COLO668 (cell line): ENCODE results near the gene NR2F2.
A peak's percentile ranks its signal among the peaks of the same experiment; 100 is the strongest.

Experiments used
- DNase-seq: peaks from one replicate; lab custom pipeline; 2025; ENCODE audit not compliant: unreplicated experiment; lab: John Stamatoyannopoulos, UW

Gene NR2F2

DNA sequence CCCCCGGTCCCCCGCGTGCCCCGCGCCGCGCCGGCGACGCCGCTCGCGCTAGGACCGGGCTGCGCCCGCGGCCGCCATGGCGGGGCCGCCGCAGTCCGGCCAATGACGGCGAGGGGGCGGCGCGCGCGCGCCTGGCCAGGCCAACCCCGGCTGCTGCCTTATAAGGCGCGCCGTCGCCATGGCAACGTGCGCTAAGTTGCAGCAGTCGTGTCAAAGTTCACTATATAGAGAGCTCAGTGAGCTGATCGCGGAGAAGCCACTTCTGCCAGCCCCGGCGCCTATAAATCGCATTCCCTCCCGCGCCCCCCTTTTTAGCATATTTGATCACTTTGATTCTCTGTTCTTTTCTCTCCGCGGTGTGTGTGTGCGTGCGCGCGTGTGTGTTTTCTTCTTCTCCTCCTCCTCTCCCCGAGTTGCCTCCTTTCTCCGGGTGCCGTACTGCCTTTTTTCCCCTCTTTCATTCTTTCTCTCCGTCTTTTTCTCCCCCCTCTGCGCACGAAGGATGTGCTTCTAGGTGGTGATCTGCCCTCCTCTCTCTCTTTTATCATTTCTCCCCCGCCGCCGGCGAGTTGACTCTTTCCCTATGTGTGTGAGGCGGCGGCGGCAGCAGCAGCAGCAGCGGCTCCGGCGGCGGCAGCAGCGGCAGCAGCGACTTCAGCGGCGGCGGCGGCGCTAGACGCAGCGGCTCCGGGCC is at the start of gene NR2F2:
Gene NR2F2 (plus strand): TSS at position 251 of the 694 bp plus-strand sequence. CDS start 1,406 bp downstream, outside the sequence.
- DNase-seq = peak; percentile 99

DNA sequence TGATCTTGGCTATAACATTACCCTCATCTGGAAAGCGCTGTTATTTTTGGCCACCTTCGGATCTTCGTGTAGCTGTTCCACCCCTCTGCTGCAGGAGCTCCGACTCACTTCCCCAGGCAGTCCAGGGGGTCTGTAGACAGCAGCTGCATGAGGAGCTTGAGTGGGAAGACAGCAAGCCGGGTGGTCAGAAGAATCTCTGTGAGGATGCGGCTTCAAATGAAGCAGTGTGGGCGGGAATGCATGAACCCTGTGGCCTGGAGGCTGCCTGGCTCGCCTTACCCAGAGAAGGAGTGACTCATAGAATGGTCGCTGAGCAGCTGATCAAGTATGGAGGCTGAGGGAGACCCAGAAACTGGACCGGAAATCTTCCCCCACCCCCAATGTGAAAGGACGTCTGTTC is 45.2 kb upstream of the NR2F2 start:
- no peak for DNase-seq

DNA sequence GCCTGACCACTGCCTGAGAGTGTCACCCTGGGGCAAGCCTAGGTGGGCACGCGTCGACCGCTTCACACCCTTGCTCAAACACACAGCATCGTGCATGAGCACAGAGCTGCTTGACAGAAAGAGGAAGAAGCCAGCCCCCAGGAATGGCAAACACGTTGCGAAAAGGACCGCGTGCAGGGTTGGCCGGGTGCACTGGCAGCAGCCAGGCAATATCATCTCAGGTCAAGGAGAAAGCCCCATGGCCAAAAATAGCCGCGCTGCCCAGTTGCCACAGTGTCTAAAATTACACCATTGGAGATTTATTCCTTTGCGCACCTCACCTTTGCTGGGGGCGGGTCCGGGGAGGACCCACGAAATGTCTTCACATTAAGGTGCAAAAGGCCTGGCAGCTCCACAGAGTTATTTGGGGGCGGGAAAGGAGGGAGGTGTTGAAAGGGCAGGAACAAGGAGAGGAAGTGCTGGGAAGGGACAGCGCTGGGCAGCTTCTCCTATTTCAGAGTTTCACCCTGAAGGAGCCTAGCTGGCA is 44.7 kb upstream of the NR2F2 start:
- DNase-seq = no peak

DNA sequence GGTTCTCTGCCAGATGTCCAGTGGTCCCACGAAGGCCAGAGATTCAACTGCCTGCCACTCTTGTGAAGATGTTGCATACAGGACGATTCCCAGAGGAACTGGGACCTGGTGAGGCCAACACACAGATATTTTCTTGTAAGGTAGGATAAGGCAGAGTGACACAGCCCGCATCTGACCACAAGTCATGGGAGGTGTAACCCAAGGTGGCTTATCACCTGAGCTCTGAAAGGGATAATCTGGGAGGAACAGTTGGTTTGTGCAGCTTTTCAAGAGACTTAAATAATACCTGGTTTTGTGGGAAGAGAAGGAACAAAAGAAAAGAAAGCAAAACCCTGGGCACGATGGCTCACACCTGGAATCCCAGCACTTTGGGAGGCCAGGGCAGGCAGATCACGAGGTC is 39.8 kb upstream of the NR2F2 start:
- no peak for DNase-seq

DNA sequence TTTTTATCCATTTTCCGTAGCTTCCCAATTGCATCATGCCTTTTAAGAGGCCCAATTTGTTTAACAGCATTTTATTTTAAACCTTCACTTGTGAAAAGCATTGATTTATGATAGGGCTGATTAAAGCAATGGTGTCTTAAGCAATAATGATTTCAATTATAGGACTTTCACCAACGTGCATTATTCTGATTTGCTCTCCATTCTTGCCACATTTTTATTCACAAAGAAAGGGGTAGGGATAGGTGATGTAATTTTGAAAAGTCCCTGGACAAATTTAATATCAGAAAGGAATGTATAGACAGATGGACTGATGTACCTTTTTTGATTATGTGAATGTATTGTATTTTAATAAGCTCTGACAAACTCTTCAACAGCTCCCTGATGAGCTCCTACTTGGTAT is 37.9 kb upstream of the NR2F2 start:
- no peak for DNase-seq

DNA sequence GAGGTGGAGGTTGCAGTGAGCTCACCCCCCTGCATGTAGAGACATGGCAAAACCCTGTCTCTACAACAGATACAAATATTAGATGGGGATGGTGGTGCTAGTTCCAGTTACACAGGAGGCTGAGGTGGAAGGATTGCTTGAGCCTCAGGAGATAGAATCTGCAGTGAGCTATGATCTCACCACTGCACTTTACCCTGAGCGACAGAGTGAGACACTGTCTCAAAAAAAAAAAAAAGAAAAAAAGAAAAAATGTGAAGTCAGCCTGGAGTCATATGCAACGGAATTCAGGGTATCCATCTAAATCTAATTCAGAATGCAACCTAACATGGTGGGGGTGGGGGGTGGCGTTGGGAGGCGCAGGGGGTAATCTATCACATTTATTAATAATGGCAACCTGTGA is 37.1 kb upstream of the NR2F2 start:
- DNase-seq = no peak

DNA sequence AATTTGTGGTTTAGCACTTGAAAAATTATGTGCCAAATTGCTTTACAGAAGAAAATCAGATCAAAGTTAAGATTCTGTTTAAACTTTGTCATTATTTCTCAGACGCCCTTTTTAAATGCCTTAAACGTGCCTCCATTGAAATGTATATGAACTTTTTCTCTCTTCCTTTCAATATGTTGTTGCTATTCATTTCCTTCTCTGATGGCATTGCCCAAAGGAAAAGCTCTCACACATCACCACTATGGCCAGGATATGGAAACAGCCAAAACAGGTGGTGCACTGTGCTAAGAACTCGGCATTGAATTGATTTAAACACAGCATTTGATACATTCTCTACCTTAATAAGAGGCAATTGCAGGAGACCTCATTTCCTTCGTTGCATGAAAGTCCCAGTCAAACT is 35.7 kb upstream of the NR2F2 start:
- no peak for DNase-seq

DNA sequence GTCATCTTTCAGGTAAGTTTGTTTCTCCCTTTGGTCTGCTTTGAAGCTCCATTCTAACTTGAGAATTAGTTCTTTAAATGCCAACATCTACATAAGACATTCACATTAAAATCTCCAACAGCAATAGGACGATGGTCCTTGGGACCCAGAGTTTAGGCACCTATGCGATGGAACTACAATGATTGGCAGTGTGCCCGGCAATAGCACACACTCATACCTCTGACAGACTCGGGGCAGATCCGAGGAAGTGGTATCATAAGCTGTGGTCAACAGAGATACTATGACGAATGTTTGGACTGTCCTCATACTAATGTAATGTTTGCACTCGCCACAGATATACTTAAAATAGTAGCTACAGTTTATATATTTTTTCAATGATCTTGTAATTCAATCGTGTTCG is 34.2 kb upstream of the NR2F2 start:
- DNase-seq = no peak

DNA sequence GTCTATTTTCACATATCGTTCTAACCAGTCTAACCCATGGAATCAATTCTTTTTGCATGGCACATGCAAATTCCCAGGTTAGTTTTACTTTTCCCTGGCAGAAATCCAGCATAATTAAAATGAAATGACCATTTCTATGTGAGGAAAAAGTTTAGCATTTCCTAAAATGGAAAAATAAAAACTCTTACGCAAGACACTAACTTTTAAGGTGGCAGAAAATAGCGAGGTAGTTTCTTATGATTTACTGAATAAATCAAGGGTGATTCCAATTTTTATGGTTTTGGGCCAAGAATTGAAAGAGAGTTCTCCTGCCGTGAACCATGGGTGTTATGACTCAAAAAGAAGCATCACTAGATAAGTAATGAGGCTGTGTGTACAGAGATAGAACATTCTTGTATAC is 32.7 kb upstream of the NR2F2 start:
- no peak for DNase-seq

DNA sequence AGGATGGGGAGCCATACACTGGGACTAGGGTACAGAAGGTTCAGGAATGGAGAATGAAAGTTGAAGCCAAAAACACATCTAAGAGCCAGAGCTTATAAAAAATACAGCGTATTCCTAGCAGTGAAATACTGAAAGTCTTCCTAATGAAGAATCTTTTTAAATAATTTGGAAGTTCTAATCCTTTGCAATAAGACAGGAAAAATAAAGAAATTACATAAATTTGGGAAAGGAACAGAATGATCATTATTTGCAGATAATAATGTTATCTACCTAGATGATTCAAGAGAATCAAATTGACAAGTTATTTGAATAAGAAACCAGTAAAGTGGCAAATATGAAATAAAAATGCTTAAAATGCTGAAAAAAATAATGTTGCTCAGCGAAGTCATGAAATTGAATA is 32.3 kb upstream of the NR2F2 start:
- DNase-seq = no peak

DNA sequence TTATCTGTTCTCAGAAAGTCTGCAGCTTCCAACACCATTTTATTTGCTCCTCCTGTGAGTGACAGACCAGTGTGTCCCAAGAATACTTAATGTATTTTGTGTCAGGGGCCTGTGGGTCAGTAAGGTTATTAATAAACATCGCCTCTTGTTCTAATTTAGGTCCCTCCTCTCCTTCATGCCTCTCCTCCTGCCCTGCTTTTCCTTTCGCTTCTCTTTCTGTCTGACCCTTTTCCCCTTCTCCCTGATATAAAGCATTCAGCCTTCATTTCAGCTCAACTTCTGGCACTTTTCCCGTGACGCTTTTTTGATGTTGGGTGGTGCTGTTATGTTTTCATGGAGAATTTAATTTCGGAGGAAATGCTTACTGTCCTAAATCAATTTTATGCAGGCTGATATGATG is 29.7 kb upstream of the NR2F2 start:
- DNase-seq = no peak

DNA sequence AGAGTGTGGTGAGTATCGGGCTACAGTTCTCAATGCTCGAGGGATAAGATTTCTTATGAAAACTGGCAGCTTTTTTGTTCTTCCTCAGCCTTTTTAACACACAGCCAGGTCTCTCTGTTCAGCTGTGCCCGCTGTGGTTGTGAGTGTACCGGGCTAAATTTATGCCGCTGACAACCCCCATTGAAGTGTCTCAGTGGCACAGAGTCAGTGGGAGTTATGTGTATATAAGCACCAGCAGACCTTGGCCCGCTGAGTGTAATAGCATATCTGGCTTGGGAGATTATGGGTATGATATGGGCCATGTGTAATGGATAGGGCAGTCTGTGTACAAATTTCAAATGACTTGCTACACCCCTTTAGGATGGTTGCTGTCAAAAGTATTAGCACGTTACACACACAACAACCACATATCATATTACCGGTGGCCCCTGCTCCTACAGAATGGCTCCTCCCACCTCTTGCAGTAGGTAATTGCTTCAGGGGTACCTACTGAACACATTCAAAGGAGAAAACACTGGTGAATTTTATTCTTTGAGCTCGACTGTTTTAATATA is 26.9 kb upstream of the NR2F2 start:
- DNase-seq = no peak

DNA sequence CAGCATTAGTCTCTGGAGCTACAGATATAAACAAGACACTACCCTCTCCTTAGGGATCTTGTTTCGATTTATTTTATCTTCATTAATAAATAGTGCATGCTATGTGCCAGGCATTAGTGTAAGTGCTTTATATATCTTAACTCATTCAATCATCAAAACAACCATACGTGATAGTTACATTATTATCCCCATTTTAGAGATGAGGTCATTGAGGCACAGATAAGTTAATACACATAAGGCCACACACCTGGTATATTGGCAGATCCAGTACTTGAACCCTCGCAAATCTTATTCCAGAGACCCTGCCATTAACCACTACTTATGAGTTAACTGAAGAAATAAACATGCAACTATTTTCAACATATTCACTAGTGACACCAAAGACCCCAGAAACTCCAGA is 25.7 kb upstream of the NR2F2 start:
- no peak for DNase-seq

DNA sequence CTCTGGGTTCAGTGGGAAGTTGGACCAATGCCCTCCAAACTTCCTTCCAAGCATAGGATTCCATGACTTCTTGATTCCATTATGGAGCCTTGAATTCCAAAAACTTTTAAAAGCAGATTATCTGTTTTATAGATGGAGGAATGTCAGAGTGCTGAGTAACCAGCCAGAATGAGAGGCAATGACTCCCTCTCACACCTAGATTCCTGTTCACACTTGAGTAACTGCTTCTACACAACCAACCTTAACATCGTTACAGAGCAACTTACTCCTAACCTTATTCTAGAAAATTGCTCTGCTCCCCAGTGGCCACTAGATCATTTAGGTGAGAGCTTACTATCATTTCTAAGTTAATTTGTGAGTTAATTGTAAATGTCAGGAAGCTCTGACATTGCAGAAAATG is 24.2 kb upstream of the NR2F2 start:
- no peak for DNase-seq

DNA sequence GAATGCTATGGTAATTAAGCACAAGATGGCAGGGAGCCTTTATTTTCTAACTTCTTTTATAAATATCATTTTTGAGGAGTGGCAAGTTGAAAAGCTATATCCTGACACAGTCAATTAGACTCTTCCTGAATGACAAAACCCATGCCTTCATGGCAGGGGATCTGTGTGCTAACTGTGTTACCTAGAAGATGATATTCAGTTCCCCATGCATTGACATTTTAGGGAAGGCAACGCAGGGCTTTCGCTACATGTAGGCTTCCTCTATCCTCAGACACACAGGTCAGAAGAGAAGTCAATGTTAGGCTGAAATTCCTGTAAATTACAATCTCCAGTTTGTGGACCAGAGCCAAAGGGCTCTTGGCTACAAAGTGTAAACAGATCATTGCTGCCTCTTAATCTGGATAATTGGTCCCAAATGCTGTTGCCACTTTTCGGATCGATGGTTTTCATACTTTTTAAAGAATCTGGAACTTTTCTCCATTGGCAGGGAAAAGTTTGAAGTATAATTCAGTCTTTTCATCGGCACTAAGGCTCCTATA is 22.6 kb upstream of the NR2F2 start:
- no peak for DNase-seq

DNA sequence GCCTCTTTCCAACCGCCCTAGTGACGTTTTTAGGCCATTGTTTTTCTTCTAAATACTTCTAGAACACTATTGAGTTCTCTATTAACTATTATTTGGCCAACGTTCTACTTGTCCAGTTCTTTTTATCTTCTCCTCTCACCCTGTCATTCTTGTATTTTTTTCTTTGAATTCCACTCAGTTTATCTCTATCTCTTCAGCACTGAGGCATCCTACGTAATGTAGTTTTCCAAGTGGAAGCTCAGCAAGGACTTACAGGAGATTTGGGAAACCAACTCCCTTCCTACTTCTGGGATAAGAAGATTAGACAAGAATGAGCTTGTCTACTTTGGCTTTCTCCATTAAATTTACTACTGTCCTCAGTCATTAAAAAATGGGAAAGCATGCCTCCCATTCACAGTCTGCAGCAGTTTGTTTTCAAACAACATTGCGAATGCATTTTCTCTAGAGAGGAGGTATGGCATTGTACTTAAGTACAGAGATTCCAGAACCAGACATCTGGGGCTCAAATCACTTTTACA is 21.3 kb upstream of the NR2F2 start:
- DNase-seq = no peak

DNA sequence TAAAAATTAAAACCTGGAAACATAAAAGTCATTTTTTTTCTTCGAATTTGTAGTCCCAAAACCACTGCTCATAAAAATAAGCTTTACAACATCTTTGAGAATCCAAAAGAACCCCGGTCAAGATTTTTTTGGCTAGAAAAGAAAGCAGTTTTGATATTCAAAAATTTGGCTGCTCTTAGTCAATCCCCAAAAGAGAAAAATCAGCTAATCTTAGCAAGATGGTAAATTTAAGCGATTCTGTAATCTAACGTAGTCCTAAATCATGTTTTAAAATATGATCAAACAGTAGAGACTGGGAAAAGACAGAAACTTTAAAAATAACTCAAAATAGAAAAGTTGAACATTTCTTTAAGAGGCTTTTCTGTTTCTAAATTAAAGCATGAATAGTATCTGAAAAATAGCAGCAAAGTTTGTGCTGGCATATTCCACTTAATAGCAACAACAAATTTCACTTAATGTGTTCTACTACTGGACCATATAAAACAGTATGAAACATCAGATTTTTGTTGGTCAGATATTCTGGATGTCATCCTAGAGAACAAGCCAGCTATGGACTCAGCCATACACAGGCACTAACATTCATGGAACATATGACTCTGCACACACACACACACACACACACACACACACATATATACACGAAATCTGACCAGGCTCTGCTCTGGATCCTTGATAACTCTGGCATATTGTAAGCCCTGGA is 19.1 kb upstream of the NR2F2 start:
- DNase-seq = no peak

DNA sequence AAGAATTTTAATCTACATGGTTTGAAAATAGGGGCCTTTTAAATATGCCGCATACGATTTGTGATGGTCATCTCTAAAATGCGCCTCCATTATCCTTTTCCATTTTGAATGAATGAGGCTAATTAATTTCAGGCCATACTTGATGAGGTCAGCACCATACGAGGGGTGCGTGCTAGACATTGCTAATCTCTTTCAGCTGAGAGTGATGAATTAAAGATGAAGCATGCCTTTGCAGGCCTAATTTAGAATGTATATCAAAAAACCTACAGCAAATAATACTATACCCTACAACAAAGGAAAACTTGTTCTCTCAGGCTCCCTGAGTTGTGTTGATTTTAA is 18.6 kb upstream of the NR2F2 start:
- no peak for DNase-seq

DNA sequence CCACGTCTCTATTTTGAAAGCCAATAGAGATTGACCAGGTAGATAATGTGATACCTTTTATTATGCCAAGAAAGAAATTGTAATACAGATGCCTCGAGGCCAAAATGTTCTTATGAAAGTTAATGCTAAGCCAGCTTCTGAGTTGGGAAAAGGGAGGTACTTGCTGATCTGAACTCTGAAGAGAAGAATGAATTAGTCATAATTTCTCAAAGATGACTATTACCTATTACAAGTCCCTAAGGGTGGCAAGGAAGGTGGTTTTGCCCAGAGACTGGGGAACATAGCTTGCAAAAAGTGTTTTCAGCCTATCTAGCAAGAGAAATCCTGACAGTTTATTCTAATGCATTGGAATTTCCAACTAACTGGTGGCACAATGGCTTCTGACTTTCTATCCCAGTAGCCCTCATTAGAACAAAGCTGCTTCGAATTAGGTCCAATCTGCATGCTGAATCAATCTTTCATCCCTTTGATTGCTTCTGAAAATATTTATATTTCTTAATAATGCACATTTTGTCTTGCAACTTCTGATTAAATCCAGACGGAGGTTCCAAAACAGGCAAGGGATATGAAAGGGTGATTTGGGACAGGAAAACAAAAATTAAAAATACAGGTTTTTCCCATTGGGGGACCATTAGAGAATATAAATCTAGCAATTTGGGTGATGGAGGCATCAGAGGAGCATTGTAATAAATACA is 17.7 kb upstream of the NR2F2 start:
- no peak for DNase-seq

DNA sequence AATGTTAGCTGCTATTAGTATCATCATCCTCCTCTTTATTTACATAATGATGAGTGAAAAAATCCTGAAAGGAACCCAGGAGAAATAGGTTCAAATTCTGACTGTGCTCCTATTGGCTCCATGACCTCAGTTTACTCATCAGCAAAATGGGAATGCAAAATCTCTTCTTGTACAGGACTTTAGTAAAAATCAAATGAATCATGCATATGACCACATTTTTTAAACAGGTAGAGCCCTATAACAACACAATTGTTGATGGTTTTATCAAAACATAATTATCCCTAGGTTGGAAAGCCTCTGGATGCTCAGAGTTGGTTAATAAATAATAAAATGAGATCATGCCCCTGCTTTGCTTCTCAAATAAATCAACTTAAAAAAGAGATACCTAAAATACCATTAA is 16.0 kb upstream of the NR2F2 start:
- DNase-seq = no peak

DNA sequence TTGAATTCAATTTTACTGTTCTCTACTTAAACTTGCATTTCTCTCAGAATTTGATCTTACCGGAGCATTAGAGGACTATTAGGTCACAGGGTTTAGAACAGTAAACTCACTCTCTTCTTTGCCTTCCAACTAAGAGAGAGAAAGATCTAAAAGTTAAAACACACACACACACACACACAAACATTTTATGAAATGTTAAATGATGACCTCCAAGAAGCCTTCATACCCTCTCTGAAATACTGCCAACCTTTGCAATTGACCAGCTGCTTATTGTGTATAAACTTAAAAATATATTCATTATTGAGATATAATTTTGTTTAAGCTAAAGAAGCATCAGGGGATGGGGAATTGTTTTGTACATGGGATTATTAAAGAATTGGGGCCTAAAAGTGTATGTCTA is 15.5 kb upstream of the NR2F2 start:
- DNase-seq = no peak
